ENCODE data around the gene TMEM147.
A peak's percentile ranks its signal among the peaks of the same experiment; 100 is the strongest.
"Not testable (repeated sequence)": the region's sequence is repeated elsewhere in the genome, so short reads cannot be mapped to it uniquely, and the experiment has no call there.

TMEM147 gene

GRCh38 chr19:35571406-35571965 lies 26.1 kb downstream of the TMEM147 start:
- FAIRE-seq: no peak
- TF ChIP-seq POLR2A (IDR thresholded peaks at IDR 0.05; ENCODE audit: low read depth, low read length): no peak
- TF ChIP-seq TAF1 (IDR thresholded peaks at IDR 0.05; ENCODE audit: low read depth, low read length): no peak
- TF ChIP-seq POU2F2 (IDR thresholded peaks at IDR 0.05; ENCODE audit: low read depth, low read length): no peak
- TF ChIP-seq PAX5 (IDR thresholded peaks at IDR 0.05; ENCODE audit: insufficient read depth, low read length, severe bottlenecking): no peak
- no peak for TF ChIP-seq POLR2AphosphoS5 (IDR thresholded peaks at IDR 0.05; ENCODE audit: low read depth, low read length)
- TF ChIP-seq SPI1 (IDR thresholded peaks at IDR 0.05; ENCODE audit: low read depth, low read length): no peak
- DNase-seq (ENCODE audit: insufficient read length, low spot score): no peak

GRCh38 chr19:35577918-35578317 lies 32.5 kb downstream of the TMEM147 start:
- FAIRE-seq: no peak
- no peak for DNase-seq (ENCODE audit: insufficient read length, low spot score)
- TF ChIP-seq PAX5 (IDR thresholded peaks at IDR 0.05; ENCODE audit: insufficient read depth, low read length, severe bottlenecking) (no peak), POLR2AphosphoS5 (IDR thresholded peaks at IDR 0.05; ENCODE audit: low read depth, low read length) (no peak), TAF1 (IDR thresholded peaks at IDR 0.05; ENCODE audit: low read depth, low read length) (no peak), POU2F2 (IDR thresholded peaks at IDR 0.05; ENCODE audit: low read depth, low read length) (no peak), SPI1 (IDR thresholded peaks at IDR 0.05; ENCODE audit: low read depth, low read length) (no peak), POLR2A (IDR thresholded peaks at IDR 0.05; ENCODE audit: low read depth, low read length) (no peak)

- FAIRE-seq (no peak), DNase-seq (ENCODE audit: insufficient read length, low spot score) (no peak)
- no peak for TF ChIP-seq TAF1 (IDR thresholded peaks at IDR 0.05; ENCODE audit: low read depth, low read length)
- TF ChIP-seq POLR2A (IDR thresholded peaks at IDR 0.05; ENCODE audit: low read depth, low read length): no peak
- TF ChIP-seq SPI1 (IDR thresholded peaks at IDR 0.05; ENCODE audit: low read depth, low read length): no peak
- TF ChIP-seq POU2F2 (IDR thresholded peaks at IDR 0.05; ENCODE audit: low read depth, low read length): no peak
- no peak for TF ChIP-seq POLR2AphosphoS5 (IDR thresholded peaks at IDR 0.05; ENCODE audit: low read depth, low read length)
- no peak for TF ChIP-seq PAX5 (IDR thresholded peaks at IDR 0.05; ENCODE audit: insufficient read depth, low read length, severe bottlenecking)
Observed at GRCh38 chr19:35578707-35579106, 33.3 kb downstream of the TMEM147 start.

GRCh38 chr19:35582760-35583159 lies 37.3 kb downstream of the TMEM147 start:
- FAIRE-seq: no peak
- no peak for DNase-seq (ENCODE audit: insufficient read length, low spot score)
- TF ChIP-seq POU2F2 (IDR thresholded peaks at IDR 0.05; ENCODE audit: low read depth, low read length) (no peak), PAX5 (IDR thresholded peaks at IDR 0.05; ENCODE audit: insufficient read depth, low read length, severe bottlenecking) (no peak), SPI1 (IDR thresholded peaks at IDR 0.05; ENCODE audit: low read depth, low read length) (no peak)

GRCh38 chr19:35585848-35586247 lies 40.4 kb downstream of the TMEM147 start, which contains the start of gene PMIS2:
Gene PMIS2 (plus strand): TSS chr19:35586173. CDS start chr19:35586260, 87 bp downstream.
- DNase-seq (ENCODE audit: insufficient read length, low spot score): no peak
- no peak for FAIRE-seq
- TF ChIP-seq TAF1 (IDR thresholded peaks at IDR 0.05; ENCODE audit: low read depth, low read length): no peak
- TF ChIP-seq PAX5 (IDR thresholded peaks at IDR 0.05; ENCODE audit: insufficient read depth, low read length, severe bottlenecking): no peak
- no peak for TF ChIP-seq POLR2A (IDR thresholded peaks at IDR 0.05; ENCODE audit: low read depth, low read length)
- TF ChIP-seq POU2F2 (IDR thresholded peaks at IDR 0.05; ENCODE audit: low read depth, low read length): no peak
- TF ChIP-seq SPI1 (IDR thresholded peaks at IDR 0.05; ENCODE audit: low read depth, low read length): no peak
- no peak for TF ChIP-seq POLR2AphosphoS5 (IDR thresholded peaks at IDR 0.05; ENCODE audit: low read depth, low read length)

- TF ChIP-seq POU2F2 (IDR thresholded peaks at IDR 0.05; ENCODE audit: low read depth, low read length): no peak
- TF ChIP-seq SPI1 (IDR thresholded peaks at IDR 0.05; ENCODE audit: low read depth, low read length): no peak
- no peak for TF ChIP-seq POLR2AphosphoS5 (IDR thresholded peaks at IDR 0.05; ENCODE audit: low read depth, low read length)
- TF ChIP-seq POLR2A (IDR thresholded peaks at IDR 0.05; ENCODE audit: low read depth, low read length): no peak
- no peak for TF ChIP-seq TAF1 (IDR thresholded peaks at IDR 0.05; ENCODE audit: low read depth, low read length)
- no peak for TF ChIP-seq PAX5 (IDR thresholded peaks at IDR 0.05; ENCODE audit: insufficient read depth, low read length, severe bottlenecking)
- DNase-seq (ENCODE audit: insufficient read length, low spot score): no peak
- FAIRE-seq: no peak
Observed at GRCh38 chr19:35587321-35587720, 41.9 kb downstream of the TMEM147 start.

- no peak for TF ChIP-seq POU2F2 (IDR thresholded peaks at IDR 0.05; ENCODE audit: low read depth, low read length)
- no peak for TF ChIP-seq PAX5 (IDR thresholded peaks at IDR 0.05; ENCODE audit: insufficient read depth, low read length, severe bottlenecking)
- TF ChIP-seq POLR2A (IDR thresholded peaks at IDR 0.05; ENCODE audit: low read depth, low read length): no peak
- no peak for TF ChIP-seq POLR2AphosphoS5 (IDR thresholded peaks at IDR 0.05; ENCODE audit: low read depth, low read length)
- no peak for TF ChIP-seq SPI1 (IDR thresholded peaks at IDR 0.05; ENCODE audit: low read depth, low read length)
- TF ChIP-seq TAF1 (IDR thresholded peaks at IDR 0.05; ENCODE audit: low read depth, low read length): no peak
- FAIRE-seq (no peak), DNase-seq (ENCODE audit: insufficient read length, low spot score) (no peak)
Observed at GRCh38 chr19:35590875-35591274, 45.4 kb downstream of the TMEM147 start.

GRCh38 chr19:35592226-35592625 lies 46.8 kb downstream of the TMEM147 start:
- TF ChIP-seq POLR2AphosphoS5 (IDR thresholded peaks at IDR 0.05; ENCODE audit: low read depth, low read length) (no peak), SPI1 (IDR thresholded peaks at IDR 0.05; ENCODE audit: low read depth, low read length) (no peak), PAX5 (IDR thresholded peaks at IDR 0.05; ENCODE audit: insufficient read depth, low read length, severe bottlenecking) (no peak)
- FAIRE-seq: peak; percentile 64
- peak; percentile 36 for DNase-seq (ENCODE audit: insufficient read length, low spot score)

- DNase-seq (ENCODE audit: insufficient read length, low spot score); FAIRE-seq: not testable (repeated sequence)
Observed at GRCh38 chr19:35595026-35595425, 49.6 kb downstream of the TMEM147 start.

GRCh38 chr19:35595928-35596327 lies 50.5 kb downstream of the TMEM147 start:
- no peak for TF ChIP-seq PAX5 (IDR thresholded peaks at IDR 0.05; ENCODE audit: insufficient read depth, low read length, severe bottlenecking)
- TF ChIP-seq SPI1 (IDR thresholded peaks at IDR 0.05; ENCODE audit: low read depth, low read length): no peak
- no peak for TF ChIP-seq POU2F2 (IDR thresholded peaks at IDR 0.05; ENCODE audit: low read depth, low read length)
- no peak for TF ChIP-seq POLR2AphosphoS5 (IDR thresholded peaks at IDR 0.05; ENCODE audit: low read depth, low read length)
- TF ChIP-seq TAF1 (IDR thresholded peaks at IDR 0.05; ENCODE audit: low read depth, low read length): no peak
- no peak for TF ChIP-seq POLR2A (IDR thresholded peaks at IDR 0.05; ENCODE audit: low read depth, low read length)
- no peak for DNase-seq (ENCODE audit: insufficient read length, low spot score)
- FAIRE-seq: no peak
